ENCODE results near the gene ASTN2. TPM values are rescaled to one million over a fixed set of nuclear protein-coding genes. Genes with fewer than 3 reads are reported as not detected.

ASTN2 gene
- total RNA-seq, 1 experiment from 2014 or later = 11.5 TPM

- DNase-seq (ENCODE audit: extremely low read depth, low read depth) = no peak
These were observed 640.3 kb downstream of the ASTN2 start for GRCh38 chr9:116774421-116775180.

- DNase-seq (ENCODE audit: extremely low read depth, low read depth) = no peak
These were observed 647.6 kb downstream of the ASTN2 start for GRCh38 chr9:116767219-116767618.

DNA sequence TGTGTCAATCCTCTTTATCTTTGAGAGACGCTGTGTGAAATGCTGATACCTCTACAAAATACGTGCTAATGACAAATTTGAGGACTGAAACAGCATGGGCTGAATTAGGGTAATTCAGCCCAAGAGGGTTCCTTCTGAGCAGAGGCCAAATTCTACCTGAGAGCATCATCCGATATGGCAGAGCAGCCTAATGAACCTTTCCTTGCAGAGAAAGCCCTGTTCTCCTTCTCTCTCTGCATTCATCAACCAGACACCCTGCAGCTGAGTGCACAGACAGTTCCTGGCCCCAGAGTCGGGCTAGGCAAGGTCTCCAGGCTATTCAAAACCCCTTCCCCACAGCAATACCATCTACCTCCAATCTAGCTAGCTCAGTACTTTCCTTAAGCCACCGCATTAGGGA lies 649.8 kb downstream of the ASTN2 start:
- DNase-seq (ENCODE audit: extremely low read depth, low read depth) = no peak

DNA sequence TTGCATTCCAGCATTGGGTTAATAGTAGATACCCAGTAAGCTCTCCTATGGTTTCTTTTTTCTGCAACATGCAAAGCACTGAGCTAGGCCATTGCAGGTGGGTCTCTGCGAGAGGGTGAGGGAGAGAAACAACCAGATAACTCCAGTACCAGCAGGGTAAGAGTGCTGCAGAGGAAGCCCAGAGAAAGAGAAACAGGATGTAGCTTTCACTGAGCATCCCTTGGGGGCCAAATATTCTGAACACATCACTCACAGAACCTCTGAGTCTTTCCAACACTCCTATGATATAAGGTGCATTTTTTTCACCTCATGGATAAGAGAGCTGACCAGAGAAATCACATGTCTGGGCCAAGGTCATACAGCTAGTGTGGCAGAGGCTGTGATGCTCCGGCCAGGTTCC lies 651.1 kb downstream of the ASTN2 start:
- DNase-seq (ENCODE audit: extremely low read depth, low read depth) = no peak

DNA sequence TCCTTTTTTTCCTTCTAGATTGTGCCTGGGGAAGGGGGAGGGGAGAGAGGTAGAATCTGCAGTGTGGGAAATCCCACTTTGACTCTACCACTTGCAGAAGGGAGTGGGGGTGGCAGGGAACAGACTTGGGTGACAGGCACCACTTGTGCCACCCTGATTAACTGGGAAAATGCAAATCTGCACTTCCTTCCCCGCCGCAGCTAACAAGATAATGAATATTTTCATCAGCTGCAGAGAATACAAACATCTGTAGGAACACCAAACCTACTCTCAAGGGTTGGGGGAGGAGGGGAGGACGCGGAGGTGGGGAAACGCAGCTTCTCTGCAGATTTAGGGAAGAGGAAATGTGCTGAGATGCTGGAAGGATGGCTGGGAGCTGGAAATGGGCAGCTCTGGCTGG lies 654.2 kb downstream of the ASTN2 start:
- DNase-seq (ENCODE audit: extremely low read depth, low read depth) = no peak

GRCh38 chr9:116757030-116757429 lies 657.8 kb downstream of the ASTN2 start:
- DNase-seq (ENCODE audit: extremely low read depth, low read depth) = no peak

DNA sequence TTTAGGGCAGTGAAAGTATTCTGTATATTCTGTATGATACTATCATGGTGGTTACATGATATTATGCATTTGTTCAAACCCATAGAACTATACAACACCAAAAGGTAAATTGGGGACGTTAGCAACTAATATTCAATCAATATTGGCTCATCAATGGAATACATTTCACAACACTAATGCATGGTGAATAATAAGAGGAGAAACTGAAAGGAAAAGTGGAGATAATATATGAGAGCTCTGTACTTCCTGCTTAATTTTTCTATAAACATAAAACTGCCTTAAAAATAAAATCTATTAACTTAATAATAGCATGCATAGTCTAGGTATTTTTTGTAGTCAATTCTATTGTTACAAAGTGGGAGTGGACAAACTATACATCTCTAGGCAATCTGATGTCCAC lies 661.5 kb downstream of the ASTN2 start:
- DNase-seq (ENCODE audit: extremely low read depth, low read depth) = no peak

GRCh38 chr9:116750510-116750909 lies 664.3 kb downstream of the ASTN2 start:
- no peak for DNase-seq (ENCODE audit: extremely low read depth, low read depth)

GRCh38 chr9:116749772-116750171 lies 665.1 kb downstream of the ASTN2 start:
- no peak for DNase-seq (ENCODE audit: extremely low read depth, low read depth)

DNA sequence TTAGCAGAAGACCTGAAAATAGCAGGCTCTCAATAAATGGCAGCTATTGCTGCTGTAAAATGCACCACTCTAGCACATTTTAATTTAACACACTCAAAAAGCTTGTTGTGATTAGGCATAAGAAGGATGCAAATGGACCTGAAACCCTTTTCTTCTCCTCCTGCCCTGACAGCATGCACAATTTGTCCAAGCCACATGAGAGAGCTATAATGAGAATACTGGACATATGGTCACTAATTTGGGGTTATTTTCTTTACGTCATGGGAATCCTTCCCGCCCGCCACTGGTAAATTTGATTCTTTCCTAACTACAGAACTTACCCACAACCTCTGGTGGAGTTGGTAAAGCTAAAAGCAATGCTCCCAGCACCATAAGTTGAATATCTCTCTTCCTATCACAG lies 665.7 kb downstream of the ASTN2 start:
- DNase-seq (ENCODE audit: extremely low read depth, low read depth) = no peak

GRCh38 chr9:116741742-116742141 lies 673.1 kb downstream of the ASTN2 start:
- no peak for DNase-seq (ENCODE audit: extremely low read depth, low read depth)

- DNase-seq (ENCODE audit: extremely low read depth, low read depth) = no peak
These were observed 673.6 kb downstream of the ASTN2 start for GRCh38 chr9:116741086-116741740.

DNA sequence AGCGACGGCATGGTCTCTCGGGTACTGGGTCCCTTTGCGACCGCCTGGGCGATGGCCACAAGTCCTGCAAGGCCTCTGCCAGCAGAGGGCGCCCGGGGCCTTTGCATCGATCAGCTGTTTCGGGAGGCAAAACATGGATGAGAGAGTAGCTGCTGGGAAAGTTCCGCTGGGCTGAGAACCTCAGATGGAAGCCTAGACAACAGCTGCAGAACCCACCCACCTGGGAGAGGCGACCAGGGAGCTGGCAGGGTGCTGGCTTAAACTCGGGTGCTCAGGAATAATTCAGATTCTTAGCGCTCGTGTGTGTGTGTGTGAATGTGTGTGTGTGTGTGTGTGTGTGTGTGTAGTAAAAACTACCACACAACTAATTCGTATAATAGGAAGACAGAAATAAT lies 677.7 kb downstream of the ASTN2 start:
- DNase-seq (ENCODE audit: extremely low read depth, low read depth) = peak; percentile 84

- DNase-seq (ENCODE audit: extremely low read depth, low read depth) = no peak
These were observed 678.3 kb downstream of the ASTN2 start for GRCh38 chr9:116736399-116737151.

- DNase-seq (ENCODE audit: extremely low read depth, low read depth) = no peak
These were observed 681.7 kb downstream of the ASTN2 start for GRCh38 chr9:116733010-116733641.

DNA sequence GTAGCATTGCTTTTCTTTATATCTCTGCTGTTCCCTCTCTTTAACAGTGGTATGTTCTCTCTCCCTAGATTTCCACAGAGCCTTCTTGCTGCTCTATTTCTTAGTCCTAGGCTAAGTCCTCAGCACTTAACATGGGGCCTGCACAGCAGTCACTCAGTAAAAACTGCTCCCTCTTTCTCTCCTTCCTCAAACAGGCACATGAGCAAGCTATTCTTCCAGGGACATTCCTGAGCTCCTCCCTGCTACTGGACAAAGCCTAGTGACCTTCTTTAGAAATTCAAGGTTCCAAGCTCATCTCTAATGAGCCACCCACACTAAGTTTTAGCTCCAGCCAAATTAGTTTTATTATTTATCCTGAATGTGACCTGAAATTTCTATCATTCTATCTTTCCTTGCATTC lies 688.3 kb downstream of the ASTN2 start:
- DNase-seq (ENCODE audit: extremely low read depth, low read depth) = no peak

DNA sequence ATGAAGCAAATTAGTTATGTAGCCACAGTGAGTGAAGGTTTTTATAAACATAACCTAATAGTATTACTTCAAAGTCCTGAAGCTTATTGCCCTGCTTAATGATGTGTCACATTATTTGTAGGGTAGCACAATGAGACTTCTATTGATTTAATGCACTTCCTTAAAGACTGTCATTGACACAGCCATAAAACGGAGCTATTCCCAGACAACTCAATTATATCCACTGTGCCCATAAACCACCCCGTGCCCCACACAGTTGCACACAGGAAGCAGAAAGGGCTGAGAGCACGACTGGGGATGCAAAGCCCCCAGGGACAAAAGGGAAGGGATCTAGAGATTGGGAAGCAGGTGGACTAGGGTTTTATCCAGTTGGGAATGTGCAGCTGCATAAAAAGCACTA lies 690.7 kb downstream of the ASTN2 start:
- DNase-seq (ENCODE audit: extremely low read depth, low read depth) = no peak

DNA sequence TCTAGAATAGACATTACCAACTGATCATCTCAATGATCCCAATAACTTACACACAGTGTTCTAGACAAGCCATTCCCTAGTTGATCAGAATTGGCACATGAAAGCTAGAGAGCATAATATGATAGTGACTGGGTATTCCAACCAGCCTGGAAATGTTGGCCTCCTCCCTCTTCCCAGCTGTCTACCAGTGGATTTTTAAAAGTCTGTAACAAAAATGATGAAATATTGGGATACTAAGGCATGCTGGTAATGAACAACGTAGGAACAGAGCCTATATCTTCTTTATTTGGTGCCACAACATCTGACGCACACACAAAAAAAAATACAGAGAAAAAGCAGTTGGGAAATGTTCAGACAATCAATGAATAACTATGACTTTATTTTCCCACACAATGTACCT lies 692.9 kb downstream of the ASTN2 start:
- no peak for DNase-seq (ENCODE audit: extremely low read depth, low read depth)

DNA sequence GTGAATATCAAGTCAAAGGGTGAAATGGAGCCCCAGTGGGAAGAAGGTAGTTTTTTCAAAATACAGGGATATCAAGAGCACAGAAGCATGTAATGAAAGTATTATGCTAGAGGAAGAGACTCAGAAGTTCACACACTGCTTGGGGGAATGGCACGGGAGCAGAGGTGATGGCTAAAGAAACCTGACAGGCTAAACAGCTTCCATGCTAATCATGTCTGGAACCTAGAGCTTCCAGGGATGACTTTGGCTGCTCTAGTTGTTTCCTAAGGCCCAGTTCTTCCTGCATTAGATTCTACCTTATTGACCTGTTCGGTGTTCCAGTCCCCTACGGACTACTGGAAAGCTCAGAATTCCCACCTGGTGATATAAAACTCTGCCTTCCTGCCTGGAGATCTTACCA lies 693.4 kb downstream of the ASTN2 start:
- DNase-seq (ENCODE audit: extremely low read depth, low read depth) = no peak

DNA sequence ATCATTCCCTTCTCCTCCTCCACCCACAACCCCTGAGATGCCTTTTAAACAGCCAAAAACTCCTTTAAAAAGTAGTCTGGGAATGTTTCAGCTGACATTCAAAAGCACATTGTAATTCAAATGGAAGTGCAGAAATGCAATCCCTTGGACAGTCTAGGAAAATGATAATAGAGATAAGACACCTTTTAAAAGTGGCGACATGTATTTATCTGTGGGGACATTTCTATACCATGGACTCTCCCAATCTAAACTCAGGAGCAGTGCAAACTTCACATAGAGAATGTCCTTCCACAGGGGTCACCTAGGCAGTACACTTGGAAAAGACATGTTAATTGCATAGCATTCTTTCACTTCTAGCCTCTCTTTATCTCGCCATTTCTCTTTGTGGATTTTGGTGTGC lies 694.7 kb downstream of the ASTN2 start:
- no peak for DNase-seq (ENCODE audit: extremely low read depth, low read depth)

DNA sequence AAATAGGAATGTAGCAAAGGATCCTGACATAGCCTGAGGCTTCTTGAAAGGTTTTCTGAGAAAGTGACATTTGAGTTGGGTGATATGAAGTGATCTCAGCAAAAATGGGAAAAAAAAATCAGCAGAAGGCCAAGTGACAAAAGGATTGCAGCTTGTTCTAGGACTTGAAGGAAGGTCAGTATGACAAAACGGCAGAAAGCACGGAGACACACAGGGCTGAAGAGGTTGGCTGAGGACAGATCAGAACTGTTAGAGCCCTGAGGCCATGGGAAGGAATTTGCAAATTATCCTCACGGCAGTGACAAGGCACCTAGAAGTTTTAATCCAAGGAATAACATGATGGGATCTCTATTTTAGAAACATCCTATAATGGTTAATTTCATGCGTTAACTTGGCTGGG lies 696.7 kb downstream of the ASTN2 start:
- no peak for DNase-seq (ENCODE audit: extremely low read depth, low read depth)
